Posterior cingulate gyrus (tissue), 11 donors: ENCODE results near the gene BEX3.
"Not testable (repeated sequence)": the region's sequence is repeated elsewhere in the genome, so short reads cannot be mapped to it uniquely, and the experiment has no call there.

Source experiments
- DNase-seq, 10 donors: peaks; one replicate each; pipeline versions ENCODE4 v3.0.0 to v3.0.0-alpha.2; 2020 to 2021; ENCODE audit warnings: mixed read lengths in 3 of 10
- intact Hi-C: fragments of 100-400 bp; cut with DNase I; formaldehyde crosslinking; loops from one replicate; pipeline ENCODE4 v1.15.1; 2023

Gene BEX3

DNA sequence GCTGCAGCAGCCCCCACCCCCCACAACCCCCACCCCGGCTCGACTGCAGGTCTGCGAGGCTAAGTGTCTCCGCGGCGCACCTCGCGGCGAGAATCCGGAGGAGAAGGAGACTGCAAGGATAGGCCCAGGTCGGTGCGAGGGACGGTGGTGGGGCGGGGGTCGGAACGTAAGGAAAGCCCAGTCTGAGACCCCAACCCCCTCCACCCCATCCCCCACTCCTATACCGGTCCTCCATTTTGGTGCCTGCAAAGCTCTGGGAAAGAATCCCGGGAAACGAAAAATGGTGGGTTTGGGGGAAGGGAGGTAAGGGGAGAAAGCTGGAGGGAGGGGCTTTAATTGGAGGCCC is 614 bp downstream of the BEX3 start:
- peak in 4 of 10 donors; percentile 16 to 84 (median 40) for DNase-seq
- intact Hi-C loops: loop anchor here (10.0 kb wide), 1 partner anchor 88 kb away; no protein-coding TSS in a partner anchor

DNA sequence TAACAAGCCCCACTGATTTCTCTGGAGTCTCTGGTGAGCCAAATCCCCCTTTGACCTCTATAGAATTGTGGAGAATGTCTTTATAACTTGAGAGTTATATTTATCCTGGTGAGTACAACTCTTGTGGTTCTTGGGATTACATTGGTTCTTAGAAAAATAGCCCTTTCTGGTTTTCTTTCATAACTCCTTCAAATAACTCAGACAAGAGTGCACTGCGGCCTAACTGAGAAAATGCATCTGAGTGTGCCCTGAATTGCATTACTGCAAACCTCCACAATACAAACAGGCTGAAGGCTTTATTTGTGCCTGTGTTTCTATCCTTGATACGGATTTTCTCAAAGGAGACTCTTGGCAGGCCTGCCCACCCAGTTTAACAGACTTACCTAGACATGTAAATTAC is 2.7 kb downstream of the BEX3 start:
- intact Hi-C loops: loop anchor here (10.0 kb wide), 1 partner anchor 86 kb away; no protein-coding TSS in a partner anchor

DNA sequence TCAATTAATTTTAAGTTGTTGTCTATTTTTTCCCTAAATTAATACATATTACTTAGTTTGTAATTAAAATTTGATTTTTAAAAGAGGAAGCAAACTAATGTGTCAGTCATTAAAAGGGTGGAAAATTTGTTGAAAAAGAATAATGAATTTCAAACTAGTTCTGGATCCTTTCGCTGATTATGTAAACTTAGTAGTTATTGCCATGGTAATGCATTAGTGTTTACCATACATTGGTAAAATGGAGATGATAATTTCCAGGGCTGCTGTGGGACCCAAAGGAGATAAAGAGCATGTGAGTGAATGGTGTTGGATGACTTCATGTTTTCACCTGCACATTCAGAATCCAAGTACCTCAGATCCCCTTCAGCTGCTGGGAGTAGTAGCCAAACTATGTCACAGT is 6.5 kb downstream of the BEX3 start:
- intact Hi-C loops: no loop called here
- DNase-seq: no peak

More for the DNA sequence above, 2.7 kb downstream of the BEX3 start:
- DNase-seq: no peak

DNA sequence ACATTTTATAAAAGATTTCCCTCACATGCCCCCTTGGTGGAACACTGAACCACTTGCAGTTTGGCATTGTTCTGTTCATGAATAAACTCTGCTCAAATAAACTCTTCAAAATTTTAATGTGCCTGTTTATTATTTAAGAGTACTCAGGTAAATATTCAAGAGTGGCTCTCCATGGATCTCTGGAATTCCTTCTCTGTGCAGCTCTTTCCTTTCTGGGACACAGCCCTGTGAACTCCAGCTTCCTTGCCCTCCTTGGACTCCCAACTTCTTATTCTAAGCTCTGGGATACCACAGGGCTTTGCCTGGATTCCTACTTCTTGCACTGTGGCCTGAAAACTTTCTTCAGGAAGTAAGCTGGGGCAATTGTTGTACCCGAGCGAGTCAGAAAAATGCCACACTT is 8.3 kb downstream of the BEX3 start:
- intact Hi-C loops: no loop called here
- DNase-seq: no peak

DNA sequence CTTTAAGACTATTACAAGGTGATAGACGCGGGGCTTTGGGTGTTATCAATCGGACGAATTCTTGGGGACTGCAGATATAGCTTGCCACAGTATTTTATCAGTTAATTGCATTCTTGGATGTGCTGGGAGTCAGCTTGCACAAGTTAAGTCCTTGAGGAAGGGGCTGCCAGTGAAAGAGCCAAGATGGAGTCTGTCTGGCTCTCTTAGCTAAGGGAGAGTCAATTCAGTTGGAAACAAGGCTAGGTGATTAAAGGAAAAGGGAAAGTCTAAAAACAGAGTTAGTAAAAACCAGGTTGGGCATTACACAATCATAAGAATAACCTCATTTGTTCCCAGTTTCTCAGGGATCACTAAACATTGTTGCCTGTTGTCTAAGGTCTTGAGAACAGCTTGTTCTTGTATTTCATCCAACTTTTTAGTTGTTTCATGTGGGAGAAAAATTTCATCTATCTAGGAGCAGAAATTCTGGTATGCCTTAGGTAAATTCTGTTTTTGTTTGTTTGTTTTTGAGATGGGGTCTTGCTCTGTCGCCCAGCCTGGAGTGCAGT is 9.0 kb downstream of the BEX3 start:
- DNase-seq, intact Hi-C loops: not testable (repeated sequence)

DNA sequence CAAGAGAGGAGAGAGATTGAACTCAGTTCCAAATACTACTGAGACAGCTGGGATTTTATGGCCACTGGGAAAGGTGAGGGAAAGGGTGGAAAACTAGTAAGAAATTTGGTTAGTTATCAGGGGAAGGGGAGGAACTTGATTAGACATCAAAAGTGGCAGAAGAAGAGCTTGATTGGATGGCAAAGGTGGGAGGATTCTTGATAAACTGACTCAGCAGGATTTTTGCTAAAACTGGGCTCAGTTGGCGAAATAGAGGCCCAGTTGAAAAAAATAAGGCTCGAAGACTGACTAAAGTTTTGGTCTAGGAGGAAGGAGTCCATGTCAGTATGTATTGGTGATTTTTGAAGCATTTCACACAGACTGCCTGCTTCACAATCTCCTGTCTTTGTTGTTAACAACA is 10.0 kb downstream of the BEX3 start:
- intact Hi-C loops: no loop called here
- no peak for DNase-seq

DNA sequence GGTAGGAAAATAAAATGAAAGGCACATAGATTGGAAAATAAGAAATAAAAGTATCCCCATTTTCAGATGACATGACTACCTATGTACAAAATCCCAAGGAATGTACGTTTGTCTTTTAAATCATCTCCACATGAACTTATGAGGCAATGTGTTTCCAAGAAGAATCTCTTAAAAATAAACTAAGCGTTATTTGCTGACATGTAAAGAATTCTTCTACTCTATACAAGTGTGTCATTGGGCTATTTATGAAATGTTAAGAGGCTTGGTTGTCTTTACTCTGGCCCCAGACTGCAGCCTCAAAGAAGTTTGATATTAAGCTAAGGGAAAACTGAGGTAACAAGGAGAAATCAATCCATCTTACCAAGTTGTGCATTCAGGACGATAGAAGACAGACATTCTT is 17.1 kb downstream of the BEX3 start:
- intact Hi-C loops: no loop called here
- DNase-seq: no peak

DNA sequence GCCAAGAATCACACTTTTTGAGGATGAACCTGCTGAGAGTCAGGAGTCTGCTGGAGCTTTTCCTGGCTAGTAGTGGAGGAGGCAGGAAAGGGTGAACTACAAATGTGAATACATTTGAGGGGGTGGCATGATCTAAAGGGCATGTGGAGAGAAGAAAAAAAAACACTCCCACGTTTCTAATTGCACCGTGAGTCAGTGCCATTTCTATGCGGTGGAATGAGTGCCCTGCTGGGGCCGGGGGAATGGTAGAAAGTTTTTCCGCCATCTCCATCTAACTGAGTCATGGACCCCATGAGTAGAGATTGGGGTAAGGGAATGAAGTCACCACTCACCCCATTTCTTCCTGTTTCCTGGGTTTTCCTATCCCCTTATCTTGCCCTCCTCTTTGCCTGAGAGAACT is 19.8 kb downstream of the BEX3 start:
- no peak for DNase-seq
- intact Hi-C loops: no loop called here

DNA sequence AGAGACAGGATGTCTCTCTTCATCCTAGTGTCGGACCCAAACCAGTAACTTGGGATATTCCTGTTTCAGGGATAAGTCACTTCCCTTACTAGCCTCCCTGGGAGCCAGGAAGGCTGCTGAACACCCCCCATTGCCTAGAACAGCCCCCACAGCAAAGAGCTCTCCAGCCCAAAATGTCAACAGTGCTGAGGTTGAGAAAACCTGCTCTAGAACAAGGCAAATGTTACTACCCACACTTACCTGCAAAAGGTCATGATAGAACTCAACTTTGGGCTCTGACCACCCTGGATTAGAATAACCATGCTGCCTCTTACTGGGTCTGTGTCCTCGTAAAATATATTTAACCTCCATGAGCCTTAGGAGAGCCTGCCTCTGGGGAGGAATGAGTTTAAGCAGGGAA is 20.3 kb downstream of the BEX3 start:
- intact Hi-C loops: no loop called here
- DNase-seq: no peak

DNA sequence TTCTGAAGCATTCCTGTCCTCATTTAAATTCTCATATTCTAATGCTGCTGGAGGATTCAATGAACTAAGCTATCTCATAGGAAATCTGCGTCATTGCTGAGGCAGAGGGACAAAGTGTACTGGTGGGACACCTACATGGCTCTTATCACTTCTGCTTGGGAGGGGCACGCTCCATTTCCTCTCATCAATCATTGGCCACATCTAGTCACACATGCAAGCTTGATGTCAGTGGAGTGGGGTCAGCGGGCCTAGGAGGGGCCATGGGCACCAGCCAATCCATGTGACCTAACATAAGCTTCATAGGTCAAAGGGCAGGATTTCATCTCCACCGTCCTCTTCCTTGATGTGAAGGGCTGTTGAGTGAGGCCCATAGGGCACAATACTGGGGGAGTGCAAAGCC is 21.4 kb downstream of the BEX3 start:
- DNase-seq: no peak
- intact Hi-C loops: no loop called here

DNA sequence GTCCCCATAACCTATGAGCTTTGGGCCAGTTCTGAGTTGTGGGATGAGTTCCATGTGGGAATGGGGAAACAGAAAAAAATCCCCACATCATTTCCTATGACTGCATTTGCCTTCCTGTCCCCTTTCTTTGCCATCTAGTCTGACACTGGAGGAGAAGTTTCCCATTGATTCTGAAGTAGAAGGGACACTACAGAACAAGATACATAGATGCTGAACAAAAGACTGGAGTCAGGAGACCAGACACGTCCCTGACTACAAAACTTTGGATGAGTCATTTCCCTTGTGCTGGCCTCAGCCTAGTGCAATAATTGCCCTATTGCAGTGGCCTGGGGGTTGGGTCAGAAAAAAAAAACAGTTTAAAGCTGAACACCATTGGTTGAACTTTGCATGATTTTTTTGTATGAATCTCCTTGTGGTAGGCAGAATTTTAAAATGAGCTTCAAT is 22.1 kb downstream of the BEX3 start:
- DNase-seq: no peak

DNA sequence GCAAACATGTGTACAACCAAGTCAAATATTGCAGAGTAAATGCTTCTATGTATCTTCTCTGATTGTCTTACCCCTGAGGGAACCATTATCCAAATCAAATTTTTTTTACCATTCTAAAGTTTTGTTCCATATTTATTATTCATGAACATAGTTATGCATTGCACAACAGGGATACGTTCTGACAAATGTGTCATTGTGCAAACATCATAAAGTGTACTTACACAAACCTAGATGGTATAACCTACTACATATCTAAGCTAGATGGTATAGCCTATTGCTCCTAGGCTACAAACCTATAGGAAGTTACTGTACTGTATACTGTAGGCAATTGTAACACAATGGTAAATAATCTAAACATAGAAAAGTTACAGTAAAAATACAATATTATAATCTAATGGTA is 23.4 kb downstream of the BEX3 start:
- DNase-seq: no peak
- intact Hi-C loops: no loop called here

More for the DNA sequence above, 22.1 kb downstream of the BEX3 start:
- intact Hi-C loops: no loop called here

DNA sequence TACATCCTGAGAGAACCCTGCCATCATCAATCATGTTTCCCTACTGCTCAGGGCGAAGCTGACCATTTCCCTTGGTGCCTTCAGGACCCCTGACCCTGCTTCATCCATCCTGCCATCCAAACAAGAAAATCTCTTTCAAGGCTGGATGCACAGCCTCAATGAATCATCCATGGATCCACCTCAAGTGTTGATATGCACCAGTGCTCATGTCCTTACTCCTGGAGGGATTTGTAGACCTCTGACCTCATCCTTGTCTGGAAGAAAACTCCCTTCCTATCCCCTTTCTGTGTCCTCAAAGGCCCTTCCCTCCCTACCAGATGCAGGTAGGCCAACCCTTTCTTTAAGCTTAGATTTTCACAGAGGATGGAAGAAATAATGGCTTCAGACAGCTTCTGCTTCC is 24.6 kb downstream of the BEX3 start:
- DNase-seq: no peak
- intact Hi-C loops: no loop called here

DNA sequence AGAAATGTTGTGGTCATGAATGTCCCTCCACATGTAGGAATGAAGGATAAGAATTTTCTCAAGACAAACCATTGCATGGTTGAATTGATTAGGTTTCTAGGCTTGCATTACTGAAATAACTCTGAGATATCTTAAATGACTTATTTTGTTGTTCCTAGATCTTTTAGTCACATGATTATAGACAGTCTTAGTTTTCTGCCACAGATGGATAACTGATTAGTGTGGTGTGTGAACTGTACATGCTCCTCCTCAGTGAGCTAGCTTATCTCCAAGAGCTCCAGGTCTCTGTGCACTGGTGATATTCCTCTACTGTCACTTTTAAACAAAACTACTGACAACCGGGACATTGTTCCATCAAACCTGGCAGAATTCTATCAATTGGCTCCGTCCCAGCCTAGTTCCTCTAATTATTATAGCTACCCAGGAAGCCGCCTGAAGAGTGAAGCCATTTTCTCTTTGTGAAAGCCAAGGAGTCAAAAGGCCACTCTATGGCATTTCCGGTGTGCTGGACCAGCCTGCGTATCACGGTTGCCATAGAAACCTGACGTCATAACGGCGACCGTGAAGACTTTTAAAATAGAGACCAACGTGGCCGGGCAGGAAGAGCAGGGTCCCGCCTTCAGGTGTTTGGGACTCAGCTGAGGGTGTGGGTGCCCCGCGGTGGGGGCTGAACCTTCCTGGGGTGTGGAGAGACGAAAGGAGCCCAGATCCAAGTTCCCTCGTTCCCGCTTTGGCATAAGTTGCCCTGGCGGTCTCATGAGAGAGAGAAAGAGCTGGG is 28.1 kb downstream of the BEX3 start:
- peak in 9 of 10 donors; percentile 15 to 87 (median 31) for DNase-seq
- intact Hi-C loops: no loop called here

DNA sequence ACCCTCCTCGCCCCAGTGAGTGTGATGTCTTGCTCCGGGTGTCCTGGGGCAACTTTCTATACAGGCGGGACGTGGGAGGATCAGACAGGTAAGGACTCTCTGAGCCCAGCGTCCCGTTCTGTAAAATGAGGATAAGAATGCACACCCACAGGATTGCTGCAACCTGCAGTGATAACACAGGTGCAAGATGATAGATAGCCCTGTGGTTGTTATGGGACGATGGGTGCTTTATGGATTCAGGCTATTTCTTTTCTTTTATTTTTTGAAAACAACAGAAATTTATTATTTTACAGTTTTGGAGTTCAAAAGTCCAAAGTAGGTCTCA is 28.6 kb downstream of the BEX3 start:
- DNase-seq: no peak
- intact Hi-C loops: no loop called here

DNA sequence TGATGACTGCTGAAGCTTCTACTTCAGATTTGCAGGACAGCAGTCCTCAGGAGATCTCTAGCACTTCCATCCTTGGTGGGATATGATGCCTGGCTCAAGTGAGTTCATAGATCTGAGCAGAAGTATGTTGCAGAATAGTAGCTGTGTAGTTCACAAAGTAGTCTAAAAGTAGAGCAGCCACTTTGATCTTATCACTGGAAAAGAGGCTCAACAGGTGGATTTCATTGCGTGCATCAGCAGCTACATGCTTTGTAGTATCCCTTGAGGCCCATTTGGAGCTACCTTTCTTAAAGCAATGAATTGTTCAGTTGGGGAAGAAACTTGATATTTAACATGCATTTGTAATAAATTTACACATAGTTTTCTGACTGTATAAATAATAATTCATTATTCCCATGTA is 29.9 kb downstream of the BEX3 start:
- intact Hi-C loops: no loop called here
- DNase-seq: no peak

DNA sequence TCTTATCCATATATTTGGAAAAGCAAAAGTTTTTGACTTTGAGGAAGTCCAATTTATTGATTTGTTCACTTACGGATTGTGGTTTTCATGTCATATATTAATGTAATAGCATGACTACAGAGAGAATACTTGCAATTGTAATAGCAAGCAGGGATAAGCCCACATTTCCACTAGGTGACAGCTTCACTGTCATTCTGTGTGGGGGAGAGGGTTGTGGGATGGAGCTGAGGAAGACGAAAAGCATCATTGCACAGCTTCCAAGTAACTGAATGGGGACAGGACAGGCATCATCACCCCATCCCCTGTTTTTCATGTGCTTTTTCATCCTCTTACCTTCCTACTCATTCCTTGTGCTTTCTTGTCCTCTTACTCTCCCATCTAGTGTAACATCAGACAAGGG is 31.4 kb downstream of the BEX3 start:
- no peak for DNase-seq
- intact Hi-C loops: no loop called here

DNA sequence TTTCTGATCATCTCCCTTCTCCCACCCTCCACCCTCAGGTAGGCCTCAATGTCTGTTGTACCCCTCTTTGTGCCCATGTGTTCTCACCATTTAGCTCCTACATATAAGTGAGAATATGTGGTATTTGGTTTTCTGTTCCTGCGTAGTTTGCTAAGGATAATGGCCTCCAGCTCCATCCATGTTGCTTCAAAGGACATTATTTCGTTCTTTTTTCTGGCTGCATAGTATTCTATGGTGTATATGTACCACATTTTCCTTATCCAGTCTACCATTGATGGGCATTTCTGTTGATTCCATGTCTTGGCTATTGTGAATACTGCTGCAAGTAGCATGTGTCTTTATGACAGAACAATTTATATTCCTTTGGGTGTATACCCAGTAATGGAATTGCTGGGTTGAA is 35.4 kb downstream of the BEX3 start:
- DNase-seq, intact Hi-C loops: not testable (repeated sequence)

DNA sequence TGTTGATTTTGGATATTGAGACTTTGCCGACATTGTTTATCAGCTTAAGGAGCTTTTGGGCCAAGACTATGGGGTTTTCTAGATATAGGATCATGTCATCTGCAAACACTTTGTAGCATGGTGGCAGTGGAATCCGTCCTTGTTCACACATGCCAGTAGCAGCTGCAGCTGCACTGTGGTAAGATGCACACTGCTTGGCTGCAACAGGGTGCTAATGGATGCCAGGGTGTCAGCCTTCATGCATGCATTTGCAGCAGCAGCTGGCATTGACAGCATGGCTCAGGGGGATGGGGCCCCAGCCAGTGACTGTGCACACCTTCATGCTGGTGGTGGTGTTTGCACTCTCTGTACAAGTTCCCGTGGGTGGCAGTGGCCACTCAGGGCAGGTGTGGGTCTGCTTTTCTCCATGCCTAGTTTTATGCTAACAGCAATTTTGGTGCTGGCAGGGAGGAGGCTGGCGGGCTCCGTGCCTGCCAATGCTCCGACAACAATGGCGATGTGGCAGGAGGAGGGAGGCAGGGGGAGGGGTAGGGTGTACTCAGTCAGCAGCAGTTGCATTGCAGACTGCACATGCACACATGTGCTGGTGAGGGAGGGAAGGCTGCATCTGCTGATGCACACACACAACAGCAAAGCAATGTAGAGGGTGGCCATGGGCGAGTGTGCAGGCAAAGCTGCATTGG is 37.5 kb downstream of the BEX3 start:
- intact Hi-C loops: no loop called here
- peak; percentile 15 to 88 (median 32) for DNase-seq

DNA sequence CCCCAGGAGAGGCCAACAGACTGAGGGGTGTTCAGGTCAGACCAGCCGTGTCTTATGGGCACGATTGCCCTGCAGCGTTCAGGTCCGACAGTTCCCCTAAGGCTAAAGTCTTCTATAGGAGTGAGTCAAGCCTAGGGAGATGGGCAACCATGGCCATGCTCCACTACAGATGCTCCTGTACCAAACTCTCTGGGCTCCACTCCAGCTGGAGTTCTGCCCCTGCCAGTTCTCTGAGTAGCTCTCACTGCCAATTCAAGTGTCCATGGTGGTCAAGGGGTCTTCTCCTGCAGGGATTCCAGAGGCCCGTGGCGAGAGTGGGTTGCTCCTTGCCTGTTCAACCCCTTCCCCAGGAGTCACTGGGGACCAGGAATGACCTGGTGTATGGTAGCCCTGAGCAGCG is 38.2 kb downstream of the BEX3 start:
- intact Hi-C loops: no loop called here
- DNase-seq: peak in 4 of 10 donors; percentile 20 to 86 (median 45)

DNA sequence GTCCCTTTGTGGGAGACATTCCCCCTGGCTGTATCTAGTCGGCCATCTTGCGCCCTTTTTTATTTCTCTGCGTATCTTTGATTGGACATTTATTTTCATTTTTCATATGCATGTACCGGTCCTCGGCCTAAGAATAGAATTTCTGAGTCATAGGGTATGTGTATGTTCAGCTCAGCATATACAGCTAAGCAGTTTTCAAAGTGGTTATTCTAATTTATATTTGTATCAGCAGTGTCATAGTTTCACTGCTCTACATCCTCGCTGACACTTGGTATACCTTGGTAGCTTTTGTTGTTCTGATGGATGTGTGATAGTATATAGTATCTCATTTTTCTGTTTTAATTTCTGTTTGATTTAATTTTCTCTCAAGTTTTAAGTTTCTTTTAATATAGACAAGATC is 38.7 kb downstream of the BEX3 start:
- no peak for DNase-seq

DNA sequence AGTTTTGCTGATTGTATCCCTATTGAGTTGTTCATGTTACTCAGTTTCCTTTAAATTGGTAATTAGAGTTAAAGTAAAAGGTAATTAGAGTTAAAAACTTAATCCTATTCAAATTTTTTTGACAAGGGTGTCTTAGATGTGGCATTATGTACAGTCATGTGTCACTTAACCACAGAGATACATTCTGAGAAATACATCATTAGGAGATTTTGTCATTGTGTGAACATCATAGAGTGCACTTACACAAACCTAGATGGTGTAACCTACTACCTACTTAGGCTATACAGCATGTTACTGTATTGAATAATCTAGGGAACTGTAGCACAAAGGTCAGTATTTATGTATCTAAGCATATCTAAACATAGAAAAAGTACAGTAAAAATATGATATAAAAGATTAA is 39.2 kb downstream of the BEX3 start:
- intact Hi-C loops: no loop called here
- no peak for DNase-seq

More for the DNA sequence above, 38.7 kb downstream of the BEX3 start:
- intact Hi-C loops: no loop called here
